GM12878 (cell line): ENCODE measurements around the gene TAF3. TPM values are rescaled to one million over a fixed set of nuclear protein-coding genes. Genes with fewer than 3 reads are reported as not detected.
A peak's percentile ranks its signal among the peaks of the same experiment; 100 is the strongest.

ENCODE experiments used
- BACH1 ChIP-seq: fragments of 450-650 bp; IDR thresholded peaks from 2 replicates; pipeline ENCODE4 v1.6.1; 2017; ENCODE audit warnings: mild to moderate bottlenecking, borderline replicate concordance
- BMI1 ChIP-seq: fragments of 450-650 bp; IDR thresholded peaks from 2 replicates; pipeline ENCODE4 v1.6.1; 2016; ENCODE audit warnings: mild to moderate bottlenecking, moderate library complexity, borderline replicate concordance
- CEBPB ChIP-seq, 2 experiments: fragments of 150-350 bp in 1 of 2; IDR thresholded peaks; 2 replicates each; pipeline ENCODE4 v1.6.1; 2012 to 2014; ENCODE audit warnings: low read depth in 2 of 2, low read length in 2 of 2, borderline replicate concordance in 1 of 2, inconsistent platforms in 1 of 2
- CREB1 ChIP-seq: IDR thresholded peaks from 2 replicates; pipeline ENCODE4 v1.6.1; 2012; ENCODE audit warnings: low read depth, mild to moderate bottlenecking, inconsistent platforms
- EP300 ChIP-seq, 2 experiments: fragments of 150-350 bp in 1 of 2; IDR thresholded peaks; 2 replicates each; pipeline ENCODE4 v1.6.1; 2011 to 2012; ENCODE audit warnings: low read depth in 2 of 2, low read length in 2 of 2, borderline replicate concordance in 1 of 2, improper control_type of control experiment in 1 of 2, inconsistent platforms in 1 of 2; ENCODE audit not compliant: control insufficient read depth in 1 of 2
- JUNB ChIP-seq: IDR thresholded peaks from 2 replicates; pipeline ENCODE4 v1.6.1; 2016; ENCODE audit warnings: antibody characterized with exemption, mild to moderate bottlenecking
- MEF2A ChIP-seq: IDR thresholded peaks from 2 replicates; pipeline ENCODE4 v1.6.1; 2011; ENCODE audit warnings: low read depth, mild to moderate bottlenecking, low read length, moderate library complexity; ENCODE audit not compliant: insufficient read depth
- MEF2B ChIP-seq: fragments of 450-650 bp; IDR thresholded peaks from 2 replicates; pipeline ENCODE4 v1.6.1; 2018; ENCODE audit warnings: mild to moderate bottlenecking, moderate library complexity; ENCODE audit not compliant: partially characterized antibody, poor library complexity, severe bottlenecking
- MTA2 ChIP-seq: fragments of 450-650 bp; IDR thresholded peaks from 2 replicates; pipeline ENCODE4 v1.6.1; 2016; ENCODE audit warnings: low read depth, mild to moderate bottlenecking, moderate library complexity
- PAX5 ChIP-seq: IDR thresholded peaks from 2 replicates; pipeline ENCODE4 v1.6.1; 2011; ENCODE audit warnings: low read depth, low read length, borderline replicate concordance
- PAX8 ChIP-seq: fragments of 450-650 bp; IDR thresholded peaks from 2 replicates; pipeline ENCODE4 v1.6.1; 2017; ENCODE audit warnings: mild to moderate bottlenecking, moderate library complexity
- POLR2A ChIP-seq: IDR thresholded peaks from 2 replicates; pipeline ENCODE4 v1.6.1; 2011; ENCODE audit warnings: low read depth, mild to moderate bottlenecking, low read length
- RB1 ChIP-seq: fragments of 450-650 bp; formaldehyde crosslinking; IDR thresholded peaks from 2 replicates; pipeline ENCODE4 v1.6.1; 2017; ENCODE audit warnings: mild to moderate bottlenecking, borderline replicate concordance
- RBBP5 ChIP-seq: fragments of 200-600 bp; sonication (generic); conservative IDR thresholded peaks from 2 replicates; pipeline ENCODE4 v1.6.1; 2016
- RUNX3 ChIP-seq: IDR thresholded peaks from 2 replicates; pipeline ENCODE4 v1.6.1; 2012; ENCODE audit warnings: low read length, inconsistent platforms
- SRF ChIP-seq, 2 experiments: IDR thresholded peaks; 2 replicates each; pipeline ENCODE4 v1.6.1; 2011; ENCODE audit warnings: low read depth in 2 of 2, low read length in 2 of 2, mild to moderate bottlenecking in 1 of 2, moderate library complexity in 1 of 2
- SUZ12 ChIP-seq: fragments of 200-600 bp; sonication (generic); IDR thresholded peaks from one replicate; pipeline ENCODE4 v1.6.1; 2018; ENCODE audit warnings: antibody characterized with exemption, mild to moderate bottlenecking; ENCODE audit not compliant: unreplicated experiment
- ZBTB33 ChIP-seq: fragments of 450-650 bp; IDR thresholded peaks from 2 replicates; pipeline ENCODE4 v1.6.1; 2017; ENCODE audit warnings: mild to moderate bottlenecking
- ZNF384 ChIP-seq: IDR thresholded peaks from 2 replicates; pipeline ENCODE4 v1.6.1; 2012; ENCODE audit warnings: low read depth, mild to moderate bottlenecking, low read length, improper control_type of control experiment, borderline replicate concordance
- polyA plus RNA-seq, 11 experiments: library from polyadenylated mRNA; depleted of rRNA in 4 of 11; unstranded in 6 of 11; stranded (reverse) in 5 of 11; fragments of >200 nt; fragmentation: Nextera tagmentation in 4 of 11; fragmentation: Illumina TruSeq in 1 of 11; extraction: Ambion mirVana in 4 of 11; extraction: Trizol in 1 of 11; gene quantifications; 1 replicate in 1 of 11; 2 replicates in 10 of 11; pipeline versions ENCODE4 v1.2.1 to v1.2.3, GENCODE V29; 2011 to 2016; ENCODE audit warnings: inconsistent platforms in 2 of 11, missing spikeins in 2 of 11, low read depth in 1 of 11
- total RNA-seq, 4 experiments: library from RNA; depleted of rRNA in 3 of 4; stranded (reverse); fragments of >200 nt in 3 of 4; fragmentation: Illumina TruSeq in 1 of 4; extraction: Trizol in 1 of 4; gene quantifications; 2 replicates each; pipeline versions ENCODE4 v1.2.1 to v1.2.3, GENCODE V29; 2013 to 2021
- TF ChIP-seq, protein P1 (sequence below): IDR thresholded peaks from 2 replicates; pipeline ENCODE4 v1.6.1; 2012; ENCODE audit warnings: low read length, inconsistent platforms
- TF ChIP-seq, protein P2 (sequence below): fragments of 450-650 bp; IDR thresholded peaks from 2 replicates; pipeline ENCODE4 v1.6.1; 2017; ENCODE audit warnings: mild to moderate bottlenecking, moderate library complexity

TAF3 gene
- total and polyA plus RNA-seq, 10 of the 15 experiments (the other 5 are each of a cell fraction or from before 2014, with no cell fraction given) = 2.0 to 10.1 (median 3.7) TPM

GRCh38 chr10:7956508-7956907 is 138.2 kb downstream of the TAF3 start (continued):
- TF ChIP-seq, protein P1, sequence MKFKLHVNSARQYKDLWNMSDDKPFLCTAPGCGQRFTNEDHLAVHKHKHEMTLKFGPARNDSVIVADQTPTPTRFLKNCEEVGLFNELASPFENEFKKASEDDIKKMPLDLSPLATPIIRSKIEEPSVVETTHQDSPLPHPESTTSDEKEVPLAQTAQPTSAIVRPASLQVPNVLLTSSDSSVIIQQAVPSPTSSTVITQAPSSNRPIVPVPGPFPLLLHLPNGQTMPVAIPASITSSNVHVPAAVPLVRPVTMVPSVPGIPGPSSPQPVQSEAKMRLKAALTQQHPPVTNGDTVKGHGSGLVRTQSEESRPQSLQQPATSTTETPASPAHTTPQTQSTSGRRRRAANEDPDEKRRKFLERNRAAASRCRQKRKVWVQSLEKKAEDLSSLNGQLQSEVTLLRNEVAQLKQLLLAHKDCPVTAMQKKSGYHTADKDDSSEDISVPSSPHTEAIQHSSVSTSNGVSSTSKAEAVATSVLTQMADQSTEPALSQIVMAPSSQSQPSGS = peak; percentile 42; the same call in 1 of the 2 replicates
- TF ChIP-seq MEF2A = peak; percentile 70; the same call in 1 of the 2 replicates
- TF ChIP-seq ZNF384 = 0 out of 2 replicates have a peak, but pooled peaks have one; percentile 42
- TF ChIP-seq BMI1 = no peak
- peak; percentile 47 for TF ChIP-seq MEF2B
- TF ChIP-seq POLR2A = no peak
- TF ChIP-seq EP300 (IDR thresholded peaks at IDR 0.05; ENCODE audit: borderline replicate concordance in 1 of 2, control insufficient read depth in 1 of 2, low read depth in 2 of 2, low read length in 2 of 2) = peak in 1 of 2 experiments; percentile 50; a peak in 1 of 4 replicates
- TF ChIP-seq RUNX3 = peak; percentile 54
- TF ChIP-seq PAX5 = no peak
- TF ChIP-seq SRF (IDR thresholded peaks at IDR 0.05; ENCODE audit: low read depth in 2 of 2, low read length in 2 of 2) = 0 out of 4 replicates have a peak, but pooled peaks of 1 of the 2 experiments have one; percentile 15
- no peak for TF ChIP-seq RBBP5
- 0 out of 2 replicates have a peak, but pooled peaks have one; percentile 19 for TF ChIP-seq CREB1
- TF ChIP-seq, protein P2, sequence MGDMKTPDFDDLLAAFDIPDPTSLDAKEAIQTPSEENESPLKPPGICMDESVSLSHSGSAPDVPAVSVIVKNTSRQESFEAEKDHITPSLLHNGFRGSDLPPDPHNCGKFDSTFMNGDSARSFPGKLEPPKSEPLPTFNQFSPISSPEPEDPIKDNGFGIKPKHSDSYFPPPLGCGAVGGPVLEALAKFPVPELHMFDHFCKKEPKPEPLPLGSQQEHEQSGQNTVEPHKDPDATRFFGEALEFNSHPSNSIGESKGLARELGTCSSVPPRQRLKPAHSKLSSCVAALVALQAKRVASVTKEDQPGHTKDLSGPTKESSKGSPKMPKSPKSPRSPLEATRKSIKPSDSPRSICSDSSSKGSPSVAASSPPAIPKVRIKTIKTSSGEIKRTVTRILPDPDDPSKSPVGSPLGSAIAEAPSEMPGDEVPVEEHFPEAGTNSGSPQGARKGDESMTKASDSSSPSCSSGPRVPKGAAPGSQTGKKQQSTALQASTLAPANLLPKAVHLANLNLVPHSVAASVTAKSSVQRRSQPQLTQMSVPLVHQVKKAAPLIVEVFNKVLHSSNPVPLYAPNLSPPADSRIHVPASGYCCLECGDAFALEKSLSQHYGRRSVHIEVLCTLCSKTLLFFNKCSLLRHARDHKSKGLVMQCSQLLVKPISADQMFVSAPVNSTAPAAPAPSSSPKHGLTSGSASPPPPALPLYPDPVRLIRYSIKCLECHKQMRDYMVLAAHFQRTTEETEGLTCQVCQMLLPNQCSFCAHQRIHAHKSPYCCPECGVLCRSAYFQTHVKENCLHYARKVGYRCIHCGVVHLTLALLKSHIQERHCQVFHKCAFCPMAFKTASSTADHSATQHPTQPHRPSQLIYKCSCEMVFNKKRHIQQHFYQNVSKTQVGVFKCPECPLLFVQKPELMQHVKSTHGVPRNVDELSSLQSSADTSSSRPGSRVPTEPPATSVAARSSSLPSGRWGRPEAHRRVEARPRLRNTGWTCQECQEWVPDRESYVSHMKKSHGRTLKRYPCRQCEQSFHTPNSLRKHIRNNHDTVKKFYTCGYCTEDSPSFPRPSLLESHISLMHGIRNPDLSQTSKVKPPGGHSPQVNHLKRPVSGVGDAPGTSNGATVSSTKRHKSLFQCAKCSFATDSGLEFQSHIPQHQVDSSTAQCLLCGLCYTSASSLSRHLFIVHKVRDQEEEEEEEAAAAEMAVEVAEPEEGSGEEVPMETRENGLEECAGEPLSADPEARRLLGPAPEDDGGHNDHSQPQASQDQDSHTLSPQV = no peak
- peak; percentile 40 for TF ChIP-seq JUNB
- TF ChIP-seq BACH1 = peak; percentile 99
- TF ChIP-seq SUZ12 = no peak
- TF ChIP-seq MTA2 = peak; percentile 29; the same call in 1 of the 2 replicates
- no peak for TF ChIP-seq ZBTB33
- no peak for TF ChIP-seq PAX8
- TF ChIP-seq CEBPB (IDR thresholded peaks at IDR 0.05; ENCODE audit: borderline replicate concordance in 1 of 2, low read depth in 2 of 2, low read length in 2 of 2) = no peak
- TF ChIP-seq RB1 = no peak
- TF ChIP-seq, all 136 proteins: peak for 15
